ENCODE results near the gene TEC. TPM values are rescaled to one million over a fixed set of nuclear protein-coding genes. Genes with fewer than 3 reads are reported as not detected.

TEC gene
- total and polyA plus RNA-seq, 9 of the 15 experiments (the other 6 are each of a cell fraction or from before 2014, with no cell fraction given) = 5.3 to 14.7 (median 8.8) TPM

DNA sequence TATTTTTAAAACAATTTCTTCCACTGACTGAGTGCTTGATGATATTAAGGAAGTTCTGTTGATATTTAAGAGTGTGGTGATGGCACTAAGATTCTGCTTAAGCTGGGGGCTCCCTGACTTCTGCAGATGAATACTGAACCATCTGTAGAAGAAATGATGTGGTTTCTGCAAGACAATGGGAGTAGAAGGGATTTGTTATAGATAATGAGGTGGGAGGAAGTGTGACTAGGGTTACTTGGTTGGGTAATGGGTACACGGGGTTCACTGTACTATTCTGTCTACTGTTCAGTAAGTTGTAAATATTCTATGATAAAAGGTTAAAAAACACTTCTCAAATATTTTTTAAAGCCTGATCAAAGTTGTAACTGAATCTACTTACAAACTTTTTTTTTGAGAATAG is 74.7 kb downstream of the TEC start:
- H3K4me2 ChIP-seq (ENCODE audit: insufficient read depth, low read length) = no peak overlapping the region
- intact Hi-C loops (cut with micrococcal nuclease) = no loop called here
- H3K4me1 ChIP-seq (replicated peaks in 1 of 2; ENCODE audit: control insufficient read depth in 2 of 2, insufficient read depth in 2 of 2, low read length in 2 of 2) = peaks cover 25 to 51% of the 10 kb centered on the region in 2 experiments
- ATAC-seq (no peak; the same call in 2 of the 3 replicates), DNase-seq (ENCODE audit: extremely low read depth in 1 of 4, low spot score in 3 of 4) (no peak), FAIRE-seq (no peak)
- no peak overlapping the region for H2AFZ ChIP-seq (ENCODE audit: low read depth, low read length)
- no peaks in the 10 kb centered on the region for H3K9me3 ChIP-seq (replicated peaks; ENCODE audit: control insufficient read depth, insufficient read depth, low read depth, low read length)
- POLR2A ChIA-PET = interaction anchor here (1.0 to 1.1 kb wide), 4 partner anchors 9 to 51 kb away, joined by 3 to 6 read pairs (median 4); no protein-coding TSS in a partner anchor
- in situ Hi-C loops (cut with MboI) = no loop called here
- no peaks in the 10 kb centered on the region for H4K20me1 ChIP-seq (replicated peaks; ENCODE audit: control insufficient read depth, insufficient read depth, low read length)
- CTCF ChIA-PET (ENCODE audit: low intra/inter-chr PET ratio) = interaction anchor here (0.6 kb wide), 1 partner anchor 33 kb away, joined by 3 read pairs; no protein-coding TSS in a partner anchor
- WGBS (ENCODE audit: insufficient coverage, low coverage, missing lambda C conversion rate) = 6% methylated on average over 1 of the region's 1 CpG
- no peak overlapping the region for H3K9ac ChIP-seq (ENCODE audit: insufficient read depth in 1 of 2, low read depth in 2 of 2, low read length in 2 of 2)
- peaks cover 27% of the 10 kb centered on the region; the same call in 2 of the 3 replicates for H3K79me2 ChIP-seq (ENCODE audit: control insufficient read depth, insufficient read depth, low read length)
- no peak overlapping the region for H3K27ac ChIP-seq (ENCODE audit: extremely low read depth, low read depth, low read length)
- TF ChIP-seq ZNF175 (CRISPR knock-in tag; IDR thresholded peaks at IDR 0.05; ENCODE audit: low read depth) = no peak
- no peak for TF ChIP-seq ZFPM2 (CRISPR knock-in tag; IDR thresholded peaks at IDR 0.05)
- no peak for TF ChIP-seq POLR2G (IDR thresholded peaks at IDR 0.05; ENCODE audit: low read depth, low read length)
- TF ChIP-seq ZNF232 (CRISPR knock-in tag; IDR thresholded peaks at IDR 0.05) = no peak
- no peak for TF ChIP-seq NFIC (IDR thresholded peaks at IDR 0.05)
- no peak for TF ChIP-seq ELK3 (CRISPR knock-in tag; IDR thresholded peaks at IDR 0.05)
- no peak for TF ChIP-seq ZNF277 (CRISPR knock-in tag; IDR thresholded peaks at IDR 0.05; ENCODE audit: borderline replicate concordance)
- no peak for TF ChIP-seq PHF8 (IDR thresholded peaks at IDR 0.05; ENCODE audit: borderline replicate concordance, low read length)
- no peak for TF ChIP-seq SNRNP70 (optimal IDR thresholded peaks at IDR 0.05; ENCODE audit: low read depth, low read length)
- no peak for TF ChIP-seq MECOM (CRISPR knock-in tag; IDR thresholded peaks at IDR 0.05)
- TF ChIP-seq, protein P1, sequence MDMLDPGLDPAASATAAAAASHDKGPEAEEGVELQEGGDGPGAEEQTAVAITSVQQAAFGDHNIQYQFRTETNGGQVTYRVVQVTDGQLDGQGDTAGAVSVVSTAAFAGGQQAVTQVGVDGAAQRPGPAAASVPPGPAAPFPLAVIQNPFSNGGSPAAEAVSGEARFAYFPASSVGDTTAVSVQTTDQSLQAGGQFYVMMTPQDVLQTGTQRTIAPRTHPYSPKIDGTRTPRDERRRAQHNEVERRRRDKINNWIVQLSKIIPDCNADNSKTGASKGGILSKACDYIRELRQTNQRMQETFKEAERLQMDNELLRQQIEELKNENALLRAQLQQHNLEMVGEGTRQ (CRISPR knock-in tag; IDR thresholded peaks at IDR 0.05) = no peak
- TF ChIP-seq RCOR1 (IDR thresholded peaks at IDR 0.05; ENCODE audit: borderline replicate concordance in 1 of 2, low read depth in 2 of 2, low read length in 2 of 2) = no peak
- TF ChIP-seq PTBP1 (IDR thresholded peaks at IDR 0.05; ENCODE audit: low read depth, low read length) = no peak
- no peak for TF ChIP-seq ZNF23 (CRISPR knock-in tag; IDR thresholded peaks at IDR 0.05)
- no peak for TF ChIP-seq NELFE (IDR thresholded peaks at IDR 0.05; ENCODE audit: insufficient read depth, insufficient read length)
- TF ChIP-seq PRMT5 (CRISPR knock-in tag; IDR thresholded peaks at IDR 0.05) = no peak
- TF ChIP-seq TBP (optimal IDR thresholded peaks at IDR 0.05; ENCODE audit: low read depth, low read length) = no peak
- no peak for TF ChIP-seq RBM17 (IDR thresholded peaks at IDR 0.05; ENCODE audit: borderline replicate concordance, low read depth, low read length)
- H3K36me3 ChIP-seq (ENCODE audit: control insufficient read depth, insufficient read depth, low read length) = no peaks in the 10 kb centered on the region; the same call in 1 of the 3 replicates
- no peaks in the 10 kb centered on the region for H3K9me1 ChIP-seq (ENCODE audit: control insufficient read depth, insufficient read depth, low read length)
- H3K27me3 ChIP-seq (ENCODE audit: control insufficient read depth in 2 of 2, insufficient read depth in 2 of 2, low read length in 2 of 2) = no peaks in the 10 kb centered on the region
- no peak overlapping the region for H3K4me3 ChIP-seq
- no TSS peak for BruUV-seq (replicated peaks)

All from K562 (cell line).